Activated CD8-positive, alpha-beta memory T cell treated with anti-CD3 and anti-CD28 coated beads, Interleukin-2, amount 50 U/mL, for 4 hours (primary cell): ENCODE measurements around the gene MYBL2.
A peak's percentile ranks its signal among the peaks of the same experiment; 100 is the strongest.
"Not testable (repeated sequence)": the region's sequence is repeated elsewhere in the genome, so short reads cannot be mapped to it uniquely, and the experiment has no call there.

Experiments
- DNase-seq: peaks from one replicate; pipeline ENCODE4 v3.0.0-alpha.2; 2020

The MYBL2 gene

GRCh38 chr20:43666376-43667328 lies at the start of gene MYBL2:
TSS of gene MYBL2 (plus strand) at chr20:43667114. CDS start at chr20:43667284, 170 bp downstream.
- DNase-seq = peak; percentile 55

GRCh38 chr20:43631598-43631997 lies 35.3 kb upstream of the MYBL2 start:
- no peak for DNase-seq

DNA sequence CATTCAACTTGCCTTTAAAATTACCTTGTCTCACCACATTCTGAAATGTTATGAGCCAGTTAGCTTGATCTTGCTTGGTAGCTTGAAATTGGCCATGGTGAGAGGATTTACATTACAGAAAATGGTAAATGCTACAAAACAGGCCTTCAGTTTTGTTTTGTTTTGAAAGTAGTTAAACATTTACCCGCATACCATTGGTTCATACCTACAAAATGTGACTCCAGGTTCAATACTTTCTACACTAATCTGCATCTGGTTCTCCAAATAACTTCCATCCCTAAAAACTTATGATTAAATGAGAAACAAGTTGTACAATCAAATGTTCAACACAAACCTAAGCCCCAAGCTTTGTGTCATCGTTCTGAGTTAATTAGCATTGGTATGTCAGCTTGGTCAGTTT lies 30.5 kb upstream of the MYBL2 start:
- DNase-seq = no peak

GRCh38 chr20:43642548-43642947 lies 24.4 kb upstream of the MYBL2 start:
- no peak for DNase-seq

DNA sequence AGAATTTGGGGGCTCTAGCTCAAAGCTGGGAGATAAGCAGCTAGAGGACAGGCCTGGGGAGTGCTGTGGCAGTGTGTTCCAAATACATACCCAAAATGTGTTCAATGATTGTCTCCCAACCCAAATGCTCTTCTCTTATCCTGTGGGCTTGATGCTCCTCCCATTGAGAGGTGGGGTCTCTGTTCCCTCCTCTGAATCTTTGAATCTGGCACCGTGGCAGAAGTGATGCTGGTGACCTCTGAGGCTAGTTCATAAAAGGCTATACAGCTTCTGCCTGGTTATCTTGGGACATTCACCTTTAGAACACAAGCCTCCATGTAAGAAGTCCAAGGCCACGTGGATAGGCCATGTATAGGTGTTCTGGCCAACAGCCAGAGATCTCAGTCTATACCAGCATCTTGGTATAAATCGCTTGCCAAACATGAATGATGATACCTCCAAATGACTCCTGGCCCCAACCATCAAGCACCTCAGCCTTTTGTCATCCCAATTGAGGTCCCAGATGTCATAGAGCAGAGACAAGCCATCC lies 15.9 kb upstream of the MYBL2 start:
- DNase-seq = no peak

DNA sequence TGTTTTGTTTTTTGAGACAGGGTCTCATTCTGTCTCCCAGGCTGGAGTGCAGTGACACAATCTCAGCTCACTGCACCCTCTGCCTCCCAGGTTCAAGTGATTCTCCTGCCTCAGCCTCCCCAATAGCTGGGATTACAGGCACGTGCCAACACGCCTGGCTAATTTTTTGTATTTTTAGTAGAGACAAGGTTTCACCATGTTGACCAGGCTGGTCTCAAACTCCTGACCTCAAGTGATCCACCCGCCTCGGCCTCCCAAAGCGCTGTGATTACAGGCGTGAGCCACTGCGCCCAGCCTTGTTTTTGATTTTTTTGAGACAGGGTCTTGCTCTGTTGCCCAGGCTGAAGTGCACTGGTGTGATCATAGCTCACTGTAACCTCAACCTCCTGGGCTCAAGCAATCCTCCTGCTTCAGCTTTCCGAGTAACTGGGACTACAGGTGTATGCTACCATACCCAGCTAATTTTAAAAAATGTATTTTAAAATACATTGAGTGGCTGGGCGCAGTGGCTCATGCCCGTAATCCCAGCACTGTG lies 15.2 kb upstream of the MYBL2 start:
- not testable (repeated sequence) for DNase-seq

DNA sequence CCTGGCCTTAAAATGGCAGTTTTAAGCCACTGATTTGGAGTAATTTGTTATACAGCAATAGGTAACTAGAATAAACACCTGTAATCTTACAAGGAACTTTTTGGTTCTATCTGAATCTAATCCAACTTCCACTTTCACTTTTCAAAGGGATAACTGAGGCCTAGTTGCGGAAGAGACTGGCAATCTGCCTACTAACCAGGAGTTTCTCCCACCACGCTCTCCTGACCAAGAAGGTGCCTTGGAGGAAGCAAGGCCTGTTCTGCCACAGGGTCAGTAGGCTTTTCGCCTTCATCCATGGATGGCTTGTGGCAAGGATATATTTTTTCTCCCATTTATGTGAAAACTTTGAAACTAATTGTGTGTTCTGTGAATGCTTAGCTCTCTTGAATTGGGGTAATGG lies 12.9 kb upstream of the MYBL2 start:
- no peak for DNase-seq

DNA sequence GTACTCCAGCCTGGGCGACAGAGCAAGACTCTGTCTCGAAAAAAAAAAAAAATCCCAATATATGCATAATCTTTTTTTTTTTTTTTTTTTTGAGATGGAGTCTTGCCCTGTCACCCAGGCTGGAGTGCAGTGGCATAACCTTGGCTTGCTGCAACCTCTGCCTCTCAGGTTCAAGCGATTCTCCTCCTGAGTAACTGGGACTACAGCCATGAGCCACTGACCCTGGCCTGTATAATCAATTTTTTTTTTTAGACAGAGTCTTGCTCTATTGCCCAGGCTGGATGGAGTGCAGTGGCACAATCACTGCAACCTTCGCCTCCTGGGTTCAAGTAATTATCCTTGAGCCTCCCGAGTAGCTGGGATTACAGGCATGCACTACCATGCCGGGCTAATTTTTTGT lies 11.7 kb upstream of the MYBL2 start:
- DNase-seq = not testable (repeated sequence)

DNA sequence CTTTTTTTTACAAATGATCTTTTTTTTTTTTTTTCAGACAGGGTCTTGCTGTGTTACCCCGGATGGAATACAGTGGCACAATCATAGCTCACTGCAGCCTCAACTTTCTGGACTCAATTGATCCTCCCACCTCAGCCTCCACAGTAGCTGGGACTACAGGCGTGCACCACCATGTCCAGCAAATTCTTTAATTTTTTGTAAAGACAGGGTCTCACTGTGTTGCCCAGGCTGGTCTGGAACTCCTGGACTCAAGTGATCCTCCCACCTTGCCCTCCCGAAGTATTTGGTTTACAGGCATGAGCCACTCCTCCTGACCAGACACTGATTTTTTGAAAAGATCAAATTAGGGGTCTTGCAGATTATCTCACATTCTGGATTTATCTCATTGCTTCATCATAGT lies 11.0 kb upstream of the MYBL2 start:
- no peak for DNase-seq

GRCh38 chr20:43658069-43658722 lies 8.7 kb upstream of the MYBL2 start:
- DNase-seq = no peak

- no peak for DNase-seq
These were observed 8.0 kb upstream of the MYBL2 start for GRCh38 chr20:43658723-43659419.

DNA sequence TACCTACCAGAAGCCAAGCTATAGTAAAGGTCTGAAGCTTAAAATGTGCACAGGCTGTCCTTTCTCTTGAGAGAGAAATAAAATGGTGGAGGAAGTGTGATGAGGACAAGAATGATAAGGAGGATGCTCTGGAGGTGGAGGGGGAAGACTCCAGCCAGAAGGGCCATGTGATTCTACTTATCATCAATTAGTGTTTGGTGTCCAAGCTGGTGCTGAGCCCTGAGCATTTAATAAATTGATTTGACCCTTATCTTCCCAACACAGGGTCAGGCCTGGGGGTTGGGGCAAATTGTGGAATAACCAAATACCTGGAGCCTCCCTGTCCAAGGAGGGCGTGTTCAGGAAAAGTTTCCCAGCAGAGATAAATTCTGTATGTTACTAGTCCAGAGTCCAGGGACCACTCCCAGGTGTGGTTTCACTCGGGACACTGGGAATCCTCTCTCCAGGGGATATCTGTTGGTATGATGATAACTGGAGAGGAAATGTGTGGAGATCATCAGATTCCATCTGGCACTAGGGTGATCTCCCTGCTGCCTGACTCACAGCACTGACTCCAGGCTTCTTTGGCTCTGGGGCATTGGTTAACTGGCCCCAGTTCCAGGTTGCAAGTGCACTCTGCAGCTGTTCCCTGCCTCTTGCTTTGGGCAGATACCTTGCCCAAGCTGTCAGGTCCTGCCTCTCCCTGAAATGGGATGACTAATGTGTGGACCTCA lies 3.8 kb upstream of the MYBL2 start:
- DNase-seq = no peak

DNA sequence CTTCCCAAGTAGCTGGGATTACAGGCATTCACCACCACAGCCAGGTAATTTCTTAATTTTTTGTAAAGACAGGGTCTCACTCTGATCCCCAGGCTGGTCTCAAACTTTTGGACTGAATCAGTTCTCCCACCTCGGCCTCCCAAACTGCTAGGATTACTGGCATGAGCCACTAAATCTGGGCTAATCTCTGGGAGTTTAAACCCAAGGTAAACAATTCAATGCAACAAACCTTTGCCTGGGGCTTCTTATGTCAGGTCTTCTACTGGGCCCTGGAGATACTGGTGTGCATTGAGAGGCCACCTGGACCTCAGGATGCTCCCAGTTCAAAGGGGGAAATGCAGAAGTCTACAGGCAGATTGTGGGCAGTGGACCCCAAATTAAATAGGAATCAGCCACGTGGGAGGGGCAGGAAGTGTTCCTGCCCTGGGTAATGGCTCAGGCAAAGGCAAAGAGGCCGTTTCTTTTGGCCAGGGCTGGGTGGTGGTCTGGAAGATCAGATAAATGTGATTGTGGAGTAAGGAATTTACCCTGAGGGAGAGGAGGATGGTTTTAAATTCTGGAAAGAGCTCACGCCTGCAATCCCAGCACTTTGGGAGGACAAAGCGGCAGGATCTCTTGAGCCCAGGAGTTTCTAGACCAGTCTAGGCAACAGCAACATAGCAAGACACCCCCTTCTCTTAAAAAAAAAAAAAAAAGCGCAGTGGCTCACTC lies 1.3 kb upstream of the MYBL2 start:
- no peak for DNase-seq

DNA sequence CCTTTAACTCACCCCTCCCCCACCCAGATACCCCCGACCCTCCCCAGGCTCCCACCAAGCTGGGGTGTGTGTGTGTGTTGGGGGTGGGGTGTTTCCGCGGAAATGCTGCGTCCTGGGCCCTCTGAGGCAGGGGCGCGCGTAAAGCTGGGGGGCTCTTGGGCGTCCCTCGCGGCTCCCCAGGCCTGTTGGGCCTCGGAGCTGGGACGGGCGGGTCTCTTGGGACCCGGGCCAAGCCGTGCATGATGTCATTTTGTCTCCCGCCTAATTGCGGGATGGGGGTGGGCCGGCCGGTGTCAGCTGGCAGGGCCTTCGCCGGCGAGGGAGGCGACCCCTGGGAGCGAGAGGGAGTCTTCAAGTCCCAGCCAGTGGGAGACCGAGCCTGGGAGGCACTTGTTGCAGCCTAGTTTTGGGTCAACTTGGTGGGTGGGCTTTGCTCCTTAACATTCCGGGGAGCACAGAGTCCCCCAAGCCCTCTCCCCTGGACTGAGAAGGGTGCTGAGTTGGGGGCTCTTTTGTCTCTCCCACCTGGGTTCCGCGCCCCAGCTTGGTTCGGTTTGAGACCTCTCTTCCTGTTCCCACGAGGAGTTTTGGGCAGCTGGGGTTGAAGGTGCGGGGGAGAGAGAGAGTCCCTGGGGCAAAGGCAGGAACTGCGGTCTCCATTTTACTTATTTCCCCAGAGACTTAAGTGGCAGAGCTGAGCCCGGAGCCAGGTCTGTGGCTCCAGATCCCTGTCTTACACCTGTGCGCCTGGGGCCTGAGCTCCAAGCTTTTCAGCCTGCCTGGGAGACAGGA lies 623 bp downstream of the MYBL2 start:
- DNase-seq = no peak

GRCh38 chr20:43669332-43669731 lies 2.4 kb downstream of the MYBL2 start:
- DNase-seq = no peak

DNA sequence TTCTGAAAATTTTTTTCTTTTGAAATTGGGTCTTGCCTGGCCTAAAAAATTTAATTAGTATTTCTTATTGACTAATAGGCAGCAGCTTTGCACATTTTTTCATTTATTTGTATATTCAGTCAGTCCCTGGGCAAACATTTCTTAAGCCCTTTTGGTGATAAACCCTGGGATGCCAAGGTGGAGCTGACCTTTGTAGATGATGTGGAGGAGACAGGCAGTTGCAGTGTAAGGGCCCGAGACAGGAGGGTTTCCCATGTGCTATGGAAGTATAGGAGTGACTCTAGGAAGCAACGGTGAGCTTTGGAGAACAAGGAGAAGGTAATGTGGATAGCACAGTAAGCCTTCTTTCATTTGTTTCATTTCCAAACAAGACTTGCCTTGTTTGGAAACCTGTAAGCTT lies 3.5 kb downstream of the MYBL2 start:
- no peak for DNase-seq

GRCh38 chr20:43676368-43676767 lies 9.5 kb downstream of the MYBL2 start:
- no peak for DNase-seq

DNA sequence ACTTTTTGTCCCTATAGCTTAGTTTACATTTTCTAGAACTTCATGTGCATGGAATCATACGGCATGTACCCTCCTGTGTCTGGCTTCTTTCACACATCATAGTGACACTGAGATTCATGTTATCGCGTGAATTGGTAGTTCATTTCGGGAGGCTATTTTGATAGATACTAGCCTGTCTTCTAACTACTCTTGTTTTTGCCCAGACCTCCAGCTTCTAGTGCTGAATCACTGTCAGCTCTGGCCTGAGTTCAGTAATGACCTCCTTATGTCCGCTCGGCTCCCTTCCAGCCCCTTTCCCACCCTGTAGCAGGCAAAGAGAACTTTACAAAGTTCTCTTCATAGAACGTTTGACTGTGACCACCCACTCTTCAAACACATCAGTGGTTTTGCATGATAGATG lies 14.1 kb downstream of the MYBL2 start:
- DNase-seq = no peak

DNA sequence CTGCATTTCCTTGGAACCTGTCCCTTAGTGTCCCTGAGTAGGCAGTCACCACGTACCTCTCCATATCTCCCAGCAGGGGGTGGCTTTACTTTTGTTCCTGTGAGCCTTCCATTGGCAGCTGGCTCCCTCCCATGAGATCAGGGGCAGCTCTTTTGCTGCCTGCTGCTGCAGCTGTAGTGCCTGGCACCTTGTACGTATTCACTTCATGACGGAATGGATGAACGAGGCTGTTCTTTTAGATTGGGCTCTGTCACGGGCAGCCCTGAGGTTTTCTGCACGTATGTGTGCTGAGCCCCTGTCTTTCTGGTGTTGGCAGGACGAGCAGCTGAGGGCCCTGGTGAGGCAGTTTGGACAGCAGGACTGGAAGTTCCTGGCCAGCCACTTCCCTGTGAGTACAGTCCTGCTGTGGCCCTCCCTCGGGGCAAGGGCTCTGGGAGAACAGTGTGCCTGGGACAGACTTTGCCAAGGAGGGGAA lies 14.6 kb downstream of the MYBL2 start:
- DNase-seq = no peak

DNA sequence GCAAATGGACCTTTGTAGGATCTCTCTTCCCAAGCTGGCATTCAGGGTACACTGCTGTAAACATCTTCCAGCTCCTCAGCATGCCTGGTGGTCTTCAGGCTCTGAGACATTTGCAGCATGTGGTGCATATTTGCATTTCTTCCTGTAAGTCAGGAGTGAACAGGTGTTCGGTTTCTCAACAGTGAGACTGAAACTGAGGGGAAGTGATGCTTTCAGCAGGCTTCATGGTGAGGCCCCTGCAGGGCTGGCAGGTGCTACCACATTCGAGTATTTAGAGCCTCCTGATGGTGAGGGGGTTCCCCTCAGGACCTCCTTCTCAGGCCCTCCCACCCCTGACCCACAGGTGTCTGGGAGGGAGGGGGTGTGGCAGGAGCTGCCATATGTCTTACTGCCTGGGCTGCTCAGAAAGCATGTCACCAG lies 15.1 kb downstream of the MYBL2 start:
- no peak for DNase-seq

DNA sequence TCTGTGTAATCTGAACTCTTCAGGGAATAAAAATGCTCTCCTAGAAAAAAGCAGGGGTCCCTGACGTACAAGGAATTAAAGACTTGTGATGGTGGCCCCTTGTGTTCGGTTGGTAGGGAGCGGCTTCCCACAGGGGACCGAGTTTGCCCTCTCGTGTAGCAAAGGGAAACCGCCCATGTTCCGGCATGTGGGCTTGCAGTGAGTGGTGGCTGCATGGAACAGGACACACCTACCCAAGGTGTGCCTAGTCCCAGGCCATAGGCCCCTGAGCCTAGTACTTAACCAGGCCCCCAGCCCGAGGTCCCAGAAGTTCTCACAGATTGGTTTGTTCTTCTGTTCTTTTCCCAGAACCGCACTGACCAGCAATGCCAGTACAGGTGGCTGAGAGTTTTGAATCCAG lies 15.5 kb downstream of the MYBL2 start:
- no peak for DNase-seq
